HUDEP-2 (cell line): Measurements from ENCODE around the gene ALDH8A1.
A peak's percentile ranks its signal among the peaks of the same experiment; 100 is the strongest.
"Not testable (repeated sequence)": the region's sequence is repeated elsewhere in the genome, so short reads cannot be mapped to it uniquely, and the experiment has no call there.

Source experiments
- DNase-seq, 76 experiments: peaks; one replicate each; lab custom pipeline; 2025; ENCODE audit not compliant: unreplicated experiment in 76 of 76; lab: John Stamatoyannopoulos, UW

ALDH8A1 gene

DNA sequence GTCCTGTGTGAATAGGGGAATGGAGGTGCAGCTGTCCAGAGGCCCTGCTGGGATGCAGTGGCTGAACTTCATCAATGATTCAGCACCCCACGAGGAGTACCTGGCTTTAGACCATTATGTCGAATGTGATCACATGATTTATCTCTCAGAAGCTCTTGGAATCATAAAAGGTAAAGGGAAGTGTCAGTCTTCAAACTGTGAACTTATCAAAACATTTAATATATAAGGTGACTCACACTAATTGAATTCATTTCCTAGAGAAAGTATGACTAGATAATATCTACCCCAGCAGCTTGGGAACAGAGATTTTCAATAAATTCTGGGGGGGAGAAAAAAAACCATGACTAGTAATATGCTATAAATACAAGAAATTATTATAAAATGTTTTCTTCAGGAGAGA, 29.5 kb downstream of the ALDH8A1 start:
- DNase-seq, result no peak

DNA sequence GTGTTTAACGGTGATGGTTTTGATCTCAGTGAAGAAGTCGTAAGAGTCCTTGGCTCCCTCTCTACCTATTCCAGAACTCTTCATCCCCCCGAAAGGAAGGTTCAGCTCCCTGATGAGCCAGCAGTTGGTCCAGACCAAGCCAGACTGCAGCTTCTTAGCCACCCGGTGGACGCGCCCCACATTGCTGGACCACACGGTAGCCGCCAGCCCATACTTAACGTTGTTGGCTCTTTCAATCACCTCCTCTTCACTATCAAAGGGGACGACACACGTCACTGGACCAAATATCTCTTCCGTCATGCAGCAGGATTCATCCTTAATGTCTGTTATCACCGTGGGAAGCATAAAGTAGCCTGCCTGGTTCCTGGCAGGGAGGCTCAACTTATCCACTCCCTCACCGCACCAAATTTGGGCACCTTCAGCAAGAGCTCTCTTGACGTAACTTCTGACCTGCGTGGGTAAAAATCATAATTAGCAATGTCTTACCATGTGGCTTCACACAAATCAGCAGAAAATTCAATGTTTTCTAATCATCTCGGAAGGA, 31.4 kb downstream of the ALDH8A1 start:
- DNase-seq, result no peak

- DNase-seq, result no peak
Measured at GRCh38 chr6:134911547-134911946, 38.4 kb downstream of the ALDH8A1 start.

GRCh38 chr6:134910593-134910935, 39.3 kb downstream of the ALDH8A1 start:
- DNase-seq, result no peak

DNA sequence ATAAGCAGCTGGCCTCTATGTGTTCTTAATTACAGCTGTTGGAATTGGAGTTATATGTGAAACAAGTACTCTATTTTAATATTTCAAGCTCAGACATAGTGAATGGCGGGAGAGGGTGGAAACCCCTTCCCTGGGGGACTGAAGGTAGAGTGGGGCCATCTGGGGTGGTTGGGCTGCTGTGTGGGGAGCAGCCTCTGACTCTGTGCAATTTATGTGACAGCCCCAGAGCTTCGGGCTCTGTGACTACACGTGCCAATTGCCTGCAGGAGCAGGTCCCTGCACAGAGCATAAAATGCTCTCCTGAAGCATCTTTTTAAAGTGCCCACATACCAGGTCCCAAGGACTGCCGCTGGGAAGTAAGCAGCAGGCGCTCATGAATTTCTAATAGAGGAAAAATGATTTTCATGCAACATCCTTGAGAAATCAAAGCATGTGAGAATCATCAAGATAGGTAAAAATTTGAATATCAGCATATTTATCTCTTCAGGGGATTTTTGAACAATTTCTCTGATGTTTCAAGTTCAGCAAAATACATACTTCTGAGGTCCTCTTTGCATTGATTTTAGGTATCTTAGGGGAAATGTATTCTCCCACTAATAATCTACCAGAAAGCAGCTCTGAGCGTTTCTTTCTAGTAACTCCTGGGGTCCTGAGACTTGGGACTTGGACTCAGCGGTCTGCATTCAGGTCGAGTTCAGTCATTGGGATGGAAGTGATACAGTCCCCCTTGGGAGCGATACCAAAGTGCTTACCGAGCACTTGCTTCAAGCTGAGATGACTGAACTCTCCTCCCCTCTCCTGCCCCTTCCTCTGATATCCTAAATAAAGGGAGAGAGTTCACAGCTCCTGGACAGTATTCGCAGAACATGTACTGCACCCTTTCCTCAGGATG, 40.0 kb downstream of the ALDH8A1 start:
- DNase-seq, result no peak

DNA sequence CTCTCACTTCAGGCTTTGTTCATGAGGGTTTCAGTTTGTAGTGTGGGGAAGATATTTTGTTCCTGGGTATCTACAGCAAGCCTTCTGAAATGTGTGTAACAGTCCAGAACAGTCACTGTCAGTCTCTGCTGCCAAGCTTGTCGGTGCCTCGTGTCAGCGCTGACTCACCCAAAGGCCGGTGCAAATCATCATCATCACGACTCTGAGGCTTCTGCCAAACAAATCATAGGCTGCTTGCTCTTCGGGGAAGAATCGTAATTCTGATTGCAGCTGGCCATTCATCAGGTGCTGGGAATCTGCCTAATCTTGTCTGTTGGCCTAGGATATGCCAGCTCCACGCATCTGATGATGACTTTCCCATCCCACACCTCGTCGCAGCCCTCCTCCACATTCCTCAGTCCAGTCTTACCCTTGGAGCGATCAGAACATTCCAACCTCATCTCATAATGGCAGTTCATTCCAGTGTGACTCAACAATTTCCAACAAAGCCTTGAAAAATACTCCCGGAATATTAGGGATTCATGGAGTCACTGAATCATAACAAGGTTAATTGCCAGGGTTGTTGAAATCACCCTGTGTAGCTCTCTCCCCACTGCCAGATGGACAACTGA, 40.9 kb downstream of the ALDH8A1 start:
- peak in 31 of 76 experiments; percentile 7 to 70 (median 21) for DNase-seq

DNA sequence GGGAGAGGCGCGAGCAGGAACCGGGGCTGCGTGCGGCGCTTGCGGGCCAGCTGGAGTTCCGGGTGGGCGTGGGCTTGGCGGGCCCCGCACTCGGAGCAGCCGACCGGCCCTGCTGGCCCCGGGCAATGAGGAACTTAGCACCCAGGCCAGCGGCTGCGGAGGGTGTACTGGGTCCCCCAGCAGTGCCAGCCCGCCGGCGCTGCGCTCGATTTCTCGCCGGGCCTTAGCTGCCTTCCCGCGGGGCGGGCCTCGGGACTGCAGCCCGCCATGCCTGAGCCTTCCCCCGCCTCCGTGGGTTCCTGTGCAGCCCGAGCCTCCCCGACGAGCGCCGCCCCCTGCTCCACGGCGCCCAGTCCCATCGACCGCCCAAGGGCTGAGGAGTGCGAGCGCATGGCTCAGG, 45.2 kb downstream of the ALDH8A1 start:
- DNase-seq, result not testable (repeated sequence)

DNA sequence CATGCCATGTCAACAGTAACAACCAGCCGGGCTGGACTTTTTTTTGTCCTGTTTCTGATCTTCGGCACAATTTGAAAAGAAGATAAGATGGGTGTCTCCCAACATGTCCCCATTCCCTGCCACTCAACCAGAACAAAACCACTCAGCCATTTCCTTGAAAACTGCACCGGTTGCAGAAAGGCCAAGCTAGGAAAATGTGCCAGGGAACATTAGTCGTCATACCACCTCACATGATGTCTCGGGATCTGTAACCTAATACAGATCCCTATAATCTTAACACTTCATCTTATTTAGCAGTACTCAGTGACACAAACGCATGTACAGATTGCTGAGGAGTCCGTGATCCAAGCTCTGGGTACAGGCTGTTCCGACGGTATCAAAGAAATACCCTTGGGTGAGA, 46.5 kb downstream of the ALDH8A1 start:
- no peak for DNase-seq

DNA sequence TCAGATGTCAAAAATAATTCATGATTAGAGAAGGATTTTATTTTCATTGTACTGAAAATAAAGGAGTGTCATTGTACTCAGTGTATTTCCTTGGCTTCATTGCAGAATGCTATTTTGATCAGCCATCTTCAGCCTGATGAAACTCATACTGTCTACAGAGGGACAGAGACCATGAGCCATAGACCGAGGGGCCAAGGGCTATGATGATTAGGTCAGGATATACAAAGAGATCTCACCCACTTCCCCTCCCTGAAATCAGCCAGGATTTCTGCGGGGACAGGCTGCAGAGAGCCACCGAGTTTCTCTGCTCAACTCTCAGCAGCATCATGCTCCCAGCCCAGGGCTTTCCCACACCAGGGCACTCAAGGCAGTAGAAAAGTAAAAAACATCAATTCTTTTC, 47.0 kb downstream of the ALDH8A1 start:
- DNase-seq, result no peak

- no peak for DNase-seq
Measured at GRCh38 chr6:134902074-134902861, 47.6 kb downstream of the ALDH8A1 start.

GRCh38 chr6:134898575-134898974, 51.3 kb downstream of the ALDH8A1 start:
- no peak for DNase-seq

DNA sequence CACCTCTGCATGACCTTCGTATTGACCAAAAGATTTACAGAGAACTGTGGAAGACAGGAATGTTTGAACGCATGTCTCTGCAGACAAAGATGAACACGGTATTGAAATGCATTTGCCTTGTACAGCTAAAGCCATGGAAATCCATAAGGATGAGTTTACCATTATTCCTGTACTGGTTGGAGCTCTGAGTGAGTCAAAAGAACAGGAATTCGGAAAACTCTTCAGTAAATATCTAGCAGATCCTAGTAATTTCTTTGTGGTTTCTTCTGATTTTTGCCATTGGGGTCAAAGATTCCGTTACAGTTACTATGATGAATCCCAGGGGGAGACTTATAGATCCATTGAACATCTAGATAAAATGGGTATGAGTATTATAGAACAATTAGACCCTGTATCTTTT, 51.7 kb downstream of the ALDH8A1 start:
- DNase-seq, result not testable (repeated sequence)

DNA sequence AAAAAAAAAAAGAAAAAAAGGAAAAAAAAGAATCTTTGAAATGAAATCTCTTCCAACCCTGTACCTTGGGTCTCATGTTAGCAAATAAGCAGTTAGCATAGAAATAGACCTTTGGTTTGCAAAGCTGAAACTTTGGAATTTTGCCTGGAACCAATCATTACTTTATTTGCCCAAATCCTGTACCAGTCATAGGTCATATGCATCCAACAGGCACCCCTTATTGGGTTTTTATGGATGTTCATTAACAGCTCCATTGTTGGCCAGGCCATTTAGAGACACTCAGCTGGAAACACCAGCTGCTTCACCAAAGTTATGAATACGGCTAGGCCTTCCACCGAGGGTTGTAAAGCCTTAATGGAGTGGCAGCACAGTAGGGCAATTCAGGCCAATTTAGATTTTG, 53.0 kb downstream of the ALDH8A1 start:
- no peak for DNase-seq

- no peak for DNase-seq
Measured at GRCh38 chr6:134894800-134895199, 55.1 kb downstream of the ALDH8A1 start.

DNA sequence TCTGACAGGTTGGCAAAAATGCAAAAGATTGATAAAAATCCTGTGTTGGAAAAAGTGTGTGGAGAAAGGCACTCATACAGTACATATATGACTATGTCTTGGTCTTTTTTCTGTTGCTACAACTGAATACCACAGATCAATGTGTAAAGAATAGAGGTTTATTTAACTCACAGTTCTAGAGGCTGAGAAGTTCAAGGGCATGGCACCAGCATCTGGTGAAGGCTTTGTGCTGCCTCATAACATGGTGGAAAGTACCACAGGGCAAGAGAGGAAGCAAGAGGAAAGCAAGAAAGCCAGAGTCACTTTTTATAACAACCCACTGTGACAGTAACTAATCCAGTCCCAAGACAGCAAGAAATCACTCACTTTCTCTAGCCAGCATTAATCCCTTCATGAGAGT, 57.5 kb downstream of the ALDH8A1 start:
- no peak for DNase-seq

GRCh38 chr6:134891633-134892032, 58.3 kb downstream of the ALDH8A1 start:
- no peak for DNase-seq

- no peak for DNase-seq
Measured at GRCh38 chr6:134888316-134888715, 61.6 kb downstream of the ALDH8A1 start.

DNA sequence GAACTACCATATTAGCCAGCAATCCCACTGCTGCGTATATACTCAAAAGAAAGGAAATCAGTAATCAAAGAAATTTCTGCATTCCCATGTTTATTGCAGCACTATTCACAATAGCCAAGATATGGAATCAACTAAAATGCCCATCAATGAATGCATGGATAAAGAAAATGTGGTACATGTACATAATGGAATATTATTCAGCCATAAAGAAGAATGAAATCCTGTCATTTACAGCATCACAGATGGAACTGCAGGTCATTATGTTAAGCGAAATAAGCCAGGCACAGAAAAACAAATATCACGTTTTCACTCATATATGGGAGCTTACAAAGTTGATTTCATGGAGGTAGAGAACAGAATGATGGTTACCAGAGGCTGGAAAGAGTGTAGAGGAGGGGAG, 65.1 kb downstream of the ALDH8A1 start:
- no peak for DNase-seq

DNA sequence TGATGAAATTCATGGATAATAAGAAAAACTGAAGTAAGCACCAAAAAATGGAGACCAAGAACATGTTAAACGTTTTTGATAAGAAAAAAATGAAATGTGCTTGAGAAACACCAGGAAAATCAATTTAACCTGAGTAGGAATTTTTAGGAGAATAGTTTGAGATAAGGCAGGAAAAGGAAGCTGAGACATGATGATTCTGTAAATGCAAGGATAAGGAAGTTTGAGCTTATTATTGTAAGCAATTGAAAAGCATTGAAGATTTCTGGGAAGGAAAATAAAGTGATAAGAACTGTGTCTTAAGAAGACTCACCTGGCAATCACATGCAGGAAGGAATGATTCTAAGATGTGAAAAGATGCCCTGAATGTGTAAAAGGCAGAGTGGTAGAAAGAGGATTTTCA, 66.6 kb downstream of the ALDH8A1 start:
- DNase-seq, result no peak

DNA sequence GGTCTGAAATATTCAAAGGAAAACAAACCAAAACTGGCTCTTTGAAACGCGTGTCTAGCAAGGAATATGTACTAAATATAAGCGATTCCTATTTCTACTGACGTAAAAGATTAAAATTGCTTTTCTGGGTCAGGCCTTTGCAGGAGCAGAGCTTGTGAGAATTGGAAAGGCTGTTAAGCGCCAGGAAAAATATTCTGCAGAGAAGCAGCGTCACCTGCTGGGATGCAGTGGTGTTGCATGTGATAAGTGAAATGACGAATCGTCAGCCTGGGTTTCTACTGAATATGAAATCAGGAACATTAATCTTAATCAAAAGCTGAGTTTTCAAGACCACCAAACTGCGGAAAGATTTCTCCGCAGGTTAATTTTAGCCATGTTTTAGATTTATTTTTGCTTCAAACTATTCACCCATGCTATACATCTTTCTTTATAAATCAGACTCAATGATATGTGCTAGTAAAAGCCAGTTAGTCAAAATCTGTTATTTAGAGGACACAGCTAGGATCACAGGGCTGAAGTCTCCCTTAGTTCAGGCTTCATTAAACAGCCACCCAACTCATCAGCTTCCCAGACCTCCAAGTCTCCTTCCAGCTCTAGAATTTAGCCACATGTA, 67.4 kb downstream of the ALDH8A1 start:
- peak in 51 of 76 experiments; percentile 3 to 67 (median 31) for DNase-seq
